Measurements from ENCODE around the gene SP3. TPM values are rescaled to one million over a fixed set of nuclear protein-coding genes. Genes with fewer than 3 reads are reported as not detected.
A peak's percentile ranks its signal among the peaks of the same experiment; 100 is the strongest.

The SP3 gene
- total RNA-seq, 1 experiment from 2014 or later: 73.8 TPM

GRCh38 chr2:173959358-173959884 is 5.8 kb downstream of the SP3 start:
- H3K27ac Mint-ChIP-seq (ENCODE audit: low read depth, unreplicated experiment): peak overlapping the region; percentile 44
- CTCF ChIA-PET: interaction anchor here (0.7 kb wide), 1 partner anchor 72 kb away, joined by 4 read pairs; no protein-coding TSS in a partner anchor
- peaks cover 43% of the 10 kb centered on the region for H3K36me3 Mint-ChIP-seq (ENCODE audit: insufficient read depth, unreplicated experiment)
- intact Hi-C loops (cut with micrococcal nuclease): no loop called here
- H3K27me3 Mint-ChIP-seq (ENCODE audit: insufficient read depth, unreplicated experiment): no peaks in the 10 kb centered on the region
- no peak for DNase-seq (ENCODE audit: unreplicated experiment)
- POLR2A ChIA-PET: no interaction called here
- H3K9me3 Mint-ChIP-seq (ENCODE audit: unreplicated experiment): no peaks in the 10 kb centered on the region
- H3K4me1 Mint-ChIP-seq (ENCODE audit: insufficient read depth, unreplicated experiment): peaks cover 30% of the 10 kb centered on the region
- no peak overlapping the region for H3K4me3 Mint-ChIP-seq (ENCODE audit: unreplicated experiment)
- no TSS peak for BruUV-seq (replicated peaks)
- TF ChIP-seq CTCF (IDR thresholded peaks at IDR 0.05; ENCODE audit: unreplicated experiment): no peak

GRCh38 chr2:173958198-173958846 is 6.9 kb downstream of the SP3 start:
- no TSS peak for BruUV-seq (replicated peaks)
- H3K4me3 Mint-ChIP-seq (ENCODE audit: unreplicated experiment): peak overlapping the region; percentile 39
- CTCF ChIA-PET: interaction anchor here (0.6 to 0.7 kb wide), 3 partner anchors 70 to 380 kb away, joined by 4 to 5 read pairs (median 4); no protein-coding TSS in a partner anchor
- peaks cover 30% of the 10 kb centered on the region for H3K4me1 Mint-ChIP-seq (ENCODE audit: insufficient read depth, unreplicated experiment)
- H3K27ac Mint-ChIP-seq (ENCODE audit: low read depth, unreplicated experiment): peak overlapping the region; percentile 67
- no peak for TF ChIP-seq CTCF (IDR thresholded peaks at IDR 0.05; ENCODE audit: unreplicated experiment)
- H3K9me3 Mint-ChIP-seq (ENCODE audit: unreplicated experiment): no peaks in the 10 kb centered on the region
- no peak for DNase-seq (ENCODE audit: unreplicated experiment)
- POLR2A ChIA-PET: interaction anchor here (0.5 to 0.6 kb wide), 3 partner anchors 11 to 465 kb away, joined by 3 to 4 read pairs (median 3); no protein-coding TSS in a partner anchor
- H3K27me3 Mint-ChIP-seq (ENCODE audit: insufficient read depth, unreplicated experiment): no peaks in the 10 kb centered on the region
- peaks cover 54% of the 10 kb centered on the region for H3K36me3 Mint-ChIP-seq (ENCODE audit: insufficient read depth, unreplicated experiment)
- intact Hi-C loops (cut with micrococcal nuclease): no loop called here

- peaks cover 30% of the 10 kb centered on the region for H3K4me1 Mint-ChIP-seq (ENCODE audit: insufficient read depth, unreplicated experiment)
- peak overlapping the region; percentile 12 for H3K27ac Mint-ChIP-seq (ENCODE audit: low read depth, unreplicated experiment)
- no peaks in the 10 kb centered on the region for H3K27me3 Mint-ChIP-seq (ENCODE audit: insufficient read depth, unreplicated experiment)
- peaks cover 60% of the 10 kb centered on the region for H3K36me3 Mint-ChIP-seq (ENCODE audit: insufficient read depth, unreplicated experiment)
- POLR2A ChIA-PET: no interaction called here
- CTCF ChIA-PET: no interaction called here
- no peak for DNase-seq (ENCODE audit: unreplicated experiment)
- no peak for TF ChIP-seq CTCF (IDR thresholded peaks at IDR 0.05; ENCODE audit: unreplicated experiment)
- intact Hi-C loops (cut with micrococcal nuclease): no loop called here
- no peak overlapping the region for H3K4me3 Mint-ChIP-seq (ENCODE audit: unreplicated experiment)
- no TSS peak for BruUV-seq (replicated peaks)
- H3K9me3 Mint-ChIP-seq (ENCODE audit: unreplicated experiment): no peaks in the 10 kb centered on the region
Measured at GRCh38 chr2:173957517-173957916, 7.7 kb downstream of the SP3 start.

- ChIA-PET CTCF (no interaction called here), POLR2A (no interaction called here)
- Mint-ChIP-seq H3K27me3 (ENCODE audit: insufficient read depth, unreplicated experiment) (no peaks in the 10 kb centered on the region), H3K4me3 (ENCODE audit: unreplicated experiment) (no peak overlapping the region), H3K27ac (ENCODE audit: low read depth, unreplicated experiment) (no peak overlapping the region), H3K9me3 (ENCODE audit: unreplicated experiment) (no peaks in the 10 kb centered on the region), H3K36me3 (ENCODE audit: insufficient read depth, unreplicated experiment) (peaks cover 61% of the 10 kb centered on the region), H3K4me1 (ENCODE audit: insufficient read depth, unreplicated experiment) (peaks cover 29% of the 10 kb centered on the region)
- BruUV-seq (replicated peaks): no TSS peak
- no peak for DNase-seq (ENCODE audit: unreplicated experiment)
- intact Hi-C loops (cut with micrococcal nuclease): no loop called here
- TF ChIP-seq CTCF (IDR thresholded peaks at IDR 0.05; ENCODE audit: unreplicated experiment): no peak
Measured at GRCh38 chr2:173956454-173956853, 8.7 kb downstream of the SP3 start.

Measured in MCF 10A (cell line).